LHCN-M2 (cell line): ENCODE results near the gene OLFM1. TPM values are rescaled to one million over a fixed set of nuclear protein-coding genes. Genes with fewer than 3 reads are reported as not detected.

ENCODE experiments used
- DNase-seq: peaks from one replicate; pipeline ENCODE4 v3.0.0-alpha.2; 2012; ENCODE audit warnings: low read depth
- total RNA-seq: library from RNA; depleted of rRNA; stranded (reverse); fragments of >200 nt; gene quantifications from 2 replicates; pipeline ENCODE4 v1.2.3, GENCODE V29; 2014

OLFM1 gene
- total RNA-seq, 1 experiment from 2014 or later = not detected

DNA sequence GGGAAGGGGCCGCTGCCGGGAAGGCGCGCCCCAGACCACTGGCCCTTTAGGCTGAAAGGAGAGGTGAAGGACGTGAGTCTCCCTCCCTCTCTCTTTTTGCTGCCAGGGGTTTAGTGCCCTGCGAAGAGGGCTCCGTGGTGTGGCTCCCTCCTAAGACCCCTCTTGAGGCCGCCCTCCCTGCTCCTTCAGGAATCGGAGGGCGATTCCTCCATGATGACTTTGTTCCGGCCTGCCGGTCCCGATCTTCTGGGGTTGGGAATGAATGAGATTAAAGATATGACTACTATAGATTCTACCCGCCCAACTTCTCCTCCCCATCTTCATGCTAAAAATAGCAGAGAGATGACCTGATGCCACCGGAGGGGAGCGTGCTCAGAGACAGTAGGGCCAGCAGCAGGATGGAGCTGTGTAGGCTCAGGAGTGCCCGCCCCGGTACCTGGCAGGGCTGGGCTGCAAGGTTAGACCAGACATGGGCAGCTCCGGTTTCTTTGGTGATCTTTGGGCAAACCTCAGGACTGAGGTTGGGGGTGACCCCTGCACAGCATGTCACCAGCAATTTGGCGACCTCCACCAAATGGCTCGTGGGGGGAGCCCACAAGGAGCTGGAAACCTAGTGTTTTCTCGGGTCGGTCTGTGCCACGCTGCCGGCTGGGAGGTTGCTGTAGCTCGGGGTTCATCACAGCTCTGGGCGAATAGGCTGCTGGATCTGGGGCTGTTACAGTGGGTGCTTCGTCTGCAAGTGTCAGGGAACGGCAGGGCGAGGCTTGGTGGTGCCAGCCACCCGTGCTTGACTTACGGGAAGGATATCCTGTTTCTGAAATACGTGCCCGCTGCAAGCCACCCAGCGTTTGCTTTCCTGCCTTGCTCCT lies 1.7 kb downstream of the OLFM1 start:
- DNase-seq = no peak

DNA sequence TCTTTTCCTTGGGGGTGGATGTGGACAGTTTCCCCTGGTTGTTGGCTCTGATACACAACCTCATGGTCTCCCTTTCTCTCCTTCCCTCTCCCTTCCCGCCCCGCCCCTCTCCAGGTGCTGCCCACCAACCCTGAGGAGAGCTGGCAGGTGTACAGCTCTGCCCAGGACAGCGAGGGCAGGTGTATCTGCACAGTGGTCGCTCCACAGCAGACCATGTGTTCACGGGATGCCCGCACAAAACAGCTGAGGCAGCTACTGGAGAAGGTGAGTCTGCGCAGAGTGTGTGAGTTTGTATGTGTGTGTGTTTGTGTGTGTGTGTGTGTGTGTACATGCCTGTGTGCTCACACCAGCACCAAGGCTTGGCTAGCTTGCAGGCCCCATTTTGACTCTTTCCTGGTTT lies 2.6 kb downstream of the OLFM1 start:
- no peak for DNase-seq

DNA sequence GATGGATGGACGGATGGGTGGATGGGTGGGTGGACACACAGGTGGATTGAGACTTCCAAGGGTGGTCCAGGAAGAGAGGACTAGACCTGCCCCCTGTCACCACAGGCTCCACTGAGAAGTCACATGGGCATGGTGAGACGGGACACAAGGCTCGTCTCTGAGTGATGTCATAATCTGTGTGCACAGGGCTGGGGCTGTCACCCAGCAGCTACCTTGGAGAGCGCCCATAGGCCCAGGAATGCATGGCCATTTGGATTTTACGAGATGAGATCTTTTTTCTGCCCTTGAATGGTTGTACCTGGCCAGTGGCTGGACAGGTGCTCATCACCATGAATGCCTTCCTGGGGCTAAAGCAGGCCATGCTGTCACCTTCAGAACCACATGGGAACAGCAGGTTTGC lies 3.1 kb downstream of the OLFM1 start:
- no peak for DNase-seq

DNA sequence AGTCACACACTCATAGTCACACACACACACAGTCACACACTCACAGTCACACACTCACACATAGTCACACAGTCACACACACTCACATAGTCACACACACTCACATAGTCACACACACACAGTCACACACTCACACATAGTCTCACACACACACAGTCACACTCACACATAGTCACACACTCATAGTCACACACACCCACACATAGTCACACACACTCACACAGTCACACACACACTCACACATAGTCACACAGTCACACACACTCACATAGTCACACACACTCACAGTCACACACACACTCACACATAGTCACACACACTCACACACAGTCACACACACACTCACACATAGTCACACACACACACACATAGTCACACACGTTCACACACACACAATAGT lies 4.1 kb downstream of the OLFM1 start:
- DNase-seq = no peak

DNA sequence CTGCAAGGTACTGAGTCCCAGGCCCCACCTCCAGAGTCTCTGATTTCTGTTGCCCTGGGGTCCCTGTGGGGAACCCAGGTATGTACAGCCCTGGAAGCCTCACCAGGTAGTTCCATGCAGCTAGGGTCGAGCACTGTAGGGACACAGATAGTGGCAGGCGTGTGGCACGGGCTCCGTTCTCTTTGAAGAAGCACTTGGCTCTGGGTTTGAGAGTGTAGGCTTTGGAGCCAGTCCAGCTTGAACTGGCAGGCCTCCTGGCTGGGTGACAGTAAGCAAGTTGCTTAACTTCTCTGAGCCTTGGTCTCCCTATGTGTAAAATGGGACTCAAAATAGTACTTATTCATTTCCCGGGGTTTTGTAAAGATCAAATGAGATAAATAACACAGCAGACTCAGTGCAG lies 5.6 kb downstream of the OLFM1 start:
- no peak for DNase-seq

DNA sequence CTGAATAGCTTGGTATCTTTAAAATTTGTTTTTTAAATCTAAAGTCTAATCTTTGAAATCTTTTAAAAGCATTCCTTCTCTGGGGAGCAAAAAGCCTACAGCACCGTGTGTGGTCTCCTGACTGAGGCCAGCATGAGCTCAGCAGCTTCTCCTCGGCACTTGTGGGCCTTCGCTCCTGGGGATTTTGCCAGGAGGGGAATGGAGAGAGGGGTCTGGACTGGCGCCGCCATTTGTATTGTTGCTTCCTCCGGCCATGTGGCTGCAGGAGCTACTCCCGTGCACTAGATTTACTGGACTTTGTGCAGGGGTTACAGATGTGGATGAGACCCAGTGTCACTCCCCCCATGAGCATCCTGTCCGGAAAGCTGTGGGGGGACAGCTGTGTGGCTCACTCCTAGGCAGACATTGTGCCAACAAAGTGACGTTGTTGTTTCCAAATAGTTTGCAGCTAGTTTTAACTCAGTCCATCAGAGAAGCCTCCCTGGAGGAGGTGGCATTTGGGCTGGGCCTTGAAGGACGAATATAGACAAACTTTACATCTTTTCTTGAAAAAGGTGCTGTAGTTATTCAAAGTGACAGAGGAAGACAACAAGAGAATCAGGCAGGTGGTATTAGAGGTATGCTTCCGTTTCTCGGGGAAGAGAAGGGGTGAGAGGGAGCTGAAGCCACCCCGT lies 6.6 kb downstream of the OLFM1 start:
- DNase-seq = no peak

DNA sequence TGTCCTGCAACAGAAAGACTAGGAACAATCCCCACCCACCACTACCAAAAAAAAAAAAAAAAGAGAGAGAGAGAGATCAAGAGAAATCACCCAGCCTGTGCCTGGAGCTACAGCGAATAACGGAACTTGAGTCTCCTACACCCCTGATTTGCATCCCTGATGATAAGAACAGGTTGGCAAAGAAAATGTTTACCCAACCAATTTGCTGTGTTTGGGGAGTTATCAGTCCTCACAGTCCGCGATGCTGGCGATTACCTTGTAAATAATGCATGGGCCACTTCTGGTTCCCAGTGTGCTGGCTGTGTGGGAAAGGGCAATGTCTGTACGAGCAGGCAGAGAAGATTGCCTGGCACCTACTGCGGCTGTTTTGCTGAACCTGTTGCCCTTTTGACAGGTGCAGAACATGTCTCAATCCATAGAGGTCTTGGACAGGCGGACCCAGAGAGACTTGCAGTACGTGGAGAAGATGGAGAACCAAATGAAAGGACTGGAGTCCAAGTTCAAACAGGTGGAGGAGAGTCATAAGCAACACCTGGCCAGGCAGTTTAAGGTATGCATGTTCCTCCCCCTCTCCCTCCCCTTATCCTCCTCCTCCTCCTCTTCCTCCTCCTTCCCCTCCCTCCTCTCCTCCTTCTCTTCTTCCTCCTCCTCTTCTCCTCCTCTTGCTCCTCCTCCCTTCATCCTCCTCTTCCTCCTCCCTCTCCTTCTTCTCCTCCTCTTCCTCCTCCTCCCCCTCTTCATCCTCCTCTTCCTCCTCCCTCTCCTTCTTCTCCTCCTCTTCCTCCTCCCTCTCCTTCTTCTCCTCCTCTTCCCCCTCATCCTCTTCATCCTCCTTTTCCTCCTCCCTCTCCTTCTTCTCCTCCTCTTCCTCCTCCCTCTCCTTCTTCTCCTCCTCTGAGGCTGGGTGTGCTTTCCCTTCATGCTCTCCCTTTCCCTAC lies 8.3 kb downstream of the OLFM1 start:
- DNase-seq = no peak

DNA sequence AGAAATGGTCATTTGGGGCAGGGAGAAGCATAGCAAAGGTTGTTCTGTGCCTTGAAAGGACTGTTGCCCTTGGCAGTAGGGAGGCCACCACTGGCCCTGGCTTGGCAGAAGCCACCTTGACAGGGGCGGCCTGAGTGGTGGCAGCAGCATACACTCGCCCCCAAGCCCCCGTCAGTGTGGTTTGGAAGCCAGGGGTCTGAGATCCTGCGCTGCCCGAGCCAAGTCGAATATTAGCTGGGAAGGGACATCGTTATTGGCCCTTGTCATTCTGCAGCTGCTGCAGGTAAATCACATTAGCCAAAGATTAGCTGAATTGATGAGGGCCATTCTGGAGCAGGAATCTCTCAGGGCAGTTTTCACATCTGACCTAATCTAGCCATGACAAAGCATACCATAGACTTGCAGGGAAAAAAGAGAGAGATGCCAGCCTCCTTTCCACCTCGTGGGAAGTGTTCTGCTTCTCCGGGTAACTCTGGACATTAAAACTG lies 9.0 kb downstream of the OLFM1 start:
- DNase-seq = no peak

DNA sequence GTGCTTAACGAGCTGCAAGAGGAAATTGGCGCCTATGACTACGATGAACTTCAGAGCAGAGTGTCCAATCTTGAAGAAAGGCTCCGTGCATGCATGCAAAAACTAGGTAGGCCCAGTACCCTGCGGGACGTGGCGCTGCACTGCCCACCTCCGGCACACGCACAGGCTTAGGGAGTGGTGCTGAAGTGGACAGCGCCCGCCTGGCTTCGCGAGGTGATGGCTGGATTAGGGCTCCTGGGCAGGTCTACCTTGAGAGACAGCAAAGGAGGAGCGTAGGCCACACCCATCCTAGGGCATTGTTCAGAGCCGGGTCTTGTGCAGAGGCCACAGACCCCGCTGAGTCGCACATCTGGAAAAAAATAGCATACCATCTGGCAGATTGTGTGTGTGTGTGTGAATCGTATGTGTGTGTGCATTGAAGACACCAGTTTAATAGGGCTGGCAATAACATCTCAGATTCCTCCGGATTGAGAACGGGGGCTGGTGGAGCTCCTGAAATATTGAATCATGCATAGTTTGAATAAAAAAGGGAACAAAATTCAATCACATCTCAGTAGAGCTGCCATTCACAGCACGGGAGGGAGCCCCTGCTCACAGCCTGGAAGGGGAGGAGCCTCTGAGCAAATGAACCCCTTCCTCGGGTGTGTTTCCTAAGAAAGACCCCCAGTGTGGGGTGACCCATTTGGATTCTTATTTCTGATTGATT lies 11.1 kb downstream of the OLFM1 start:
- no peak for DNase-seq

DNA sequence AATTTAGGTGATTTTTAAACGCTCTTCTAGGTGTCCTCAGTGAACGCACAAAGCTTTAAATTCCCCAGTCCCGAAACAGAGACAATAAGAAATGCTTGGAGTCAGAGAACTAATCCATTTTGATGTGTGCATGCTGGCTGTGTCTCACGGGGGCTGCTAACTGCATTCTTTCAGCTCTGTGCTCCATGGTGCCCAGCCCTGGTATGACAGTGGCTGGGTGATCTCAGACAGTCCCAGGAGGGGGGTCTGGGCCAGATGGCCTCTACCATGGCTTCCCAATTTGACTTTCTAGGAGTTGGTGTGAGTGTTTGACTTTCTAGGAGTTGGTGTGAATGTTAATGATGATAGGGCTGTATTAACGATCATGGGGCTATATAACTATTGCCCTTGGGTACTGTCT lies 12.1 kb downstream of the OLFM1 start:
- DNase-seq = no peak

DNA sequence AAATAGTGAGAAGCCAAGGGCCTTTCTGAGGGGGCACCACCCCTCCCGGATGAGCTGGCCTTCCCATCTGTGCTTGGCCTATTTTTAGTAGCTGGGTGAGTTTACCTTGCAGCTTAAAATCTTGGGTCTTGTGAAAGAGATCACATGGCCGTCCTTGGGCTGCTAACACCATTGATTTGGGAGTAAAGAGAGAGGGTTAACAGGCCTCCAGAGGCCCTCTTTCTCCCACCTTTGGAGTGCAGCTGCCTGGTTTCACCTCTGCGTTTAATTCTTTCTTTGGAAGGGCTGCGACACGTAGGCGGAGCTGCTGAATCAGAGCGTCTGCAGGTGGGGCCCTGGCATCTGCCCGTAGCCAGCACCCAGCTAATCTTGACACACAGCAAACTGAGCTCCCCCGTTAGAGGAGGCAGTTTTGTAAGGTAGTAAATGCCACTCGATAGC lies 12.8 kb downstream of the OLFM1 start:
- DNase-seq = no peak

DNA sequence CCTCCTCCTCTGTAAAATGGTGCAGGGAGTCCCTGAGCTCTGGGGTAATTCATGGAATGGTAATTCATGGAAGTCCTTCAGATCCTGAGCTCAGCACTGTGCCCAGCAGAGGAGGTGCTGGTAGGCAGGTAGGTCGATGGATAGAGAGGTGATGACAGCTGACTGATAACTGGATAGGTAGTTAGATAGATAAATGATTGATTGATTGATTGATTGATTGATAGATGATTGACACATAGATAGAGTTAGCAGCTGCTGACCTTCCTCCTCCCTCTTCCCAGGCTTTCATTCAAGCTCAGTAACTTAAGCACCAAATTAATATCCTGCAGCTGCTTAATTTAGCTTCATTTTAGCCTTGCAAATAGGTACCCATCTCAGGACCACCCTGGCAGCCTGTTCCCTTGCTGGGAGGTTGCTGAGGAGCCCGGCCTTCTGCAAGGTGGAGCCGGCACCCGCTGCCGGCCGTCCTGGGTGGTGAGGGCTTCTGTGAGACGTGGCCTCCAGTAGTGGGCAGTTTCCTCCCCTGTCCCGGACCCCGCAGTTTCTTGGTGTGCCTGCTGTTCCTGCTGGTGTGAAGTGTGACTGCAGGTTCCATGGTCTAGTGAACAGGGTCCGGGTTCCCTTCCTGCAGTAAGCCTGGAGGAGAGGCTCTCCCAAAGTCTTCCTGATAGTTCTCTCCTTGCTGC lies 13.4 kb downstream of the OLFM1 start:
- no peak for DNase-seq

DNA sequence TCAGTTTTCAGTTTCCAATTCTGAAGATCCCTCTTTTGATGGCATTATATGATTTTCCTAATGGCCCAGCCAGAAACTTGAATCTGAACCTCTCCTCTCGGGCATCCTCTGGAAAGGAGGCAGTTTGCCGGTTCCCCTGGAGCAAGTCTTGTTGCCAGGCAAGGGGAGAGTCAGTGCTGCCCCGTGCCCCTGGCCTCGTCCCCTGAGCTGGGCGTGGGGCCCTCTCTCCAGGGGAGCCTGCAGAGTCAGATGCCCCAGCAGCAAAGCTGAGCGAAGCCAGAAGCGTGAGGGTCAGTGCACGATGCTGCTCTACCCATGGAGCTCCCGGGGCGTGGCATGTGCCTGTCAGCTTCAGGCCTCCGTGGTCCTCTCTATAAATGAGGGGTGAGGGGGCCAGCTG lies 14.0 kb downstream of the OLFM1 start:
- DNase-seq = no peak

DNA sequence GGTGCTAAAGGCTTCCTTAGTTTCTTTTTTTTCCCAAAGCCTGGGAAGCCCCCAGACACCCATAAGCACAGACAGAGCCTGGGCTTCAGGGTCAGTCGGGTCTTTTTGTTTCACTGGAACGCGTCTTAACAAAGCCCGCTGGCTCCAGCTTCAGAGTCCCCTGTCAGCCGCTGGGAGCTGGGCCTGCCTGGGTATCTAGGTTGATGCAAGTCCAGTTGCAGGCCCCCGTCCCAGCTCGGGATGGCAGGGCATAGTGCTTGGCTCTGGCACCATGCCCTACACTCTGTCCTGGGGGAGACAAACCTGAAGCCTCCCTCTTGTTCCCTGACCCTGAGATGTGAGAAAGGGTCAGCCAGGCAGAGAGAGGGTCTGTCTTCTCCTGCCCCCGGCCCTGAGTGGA lies 14.5 kb downstream of the OLFM1 start:
- DNase-seq = no peak

DNA sequence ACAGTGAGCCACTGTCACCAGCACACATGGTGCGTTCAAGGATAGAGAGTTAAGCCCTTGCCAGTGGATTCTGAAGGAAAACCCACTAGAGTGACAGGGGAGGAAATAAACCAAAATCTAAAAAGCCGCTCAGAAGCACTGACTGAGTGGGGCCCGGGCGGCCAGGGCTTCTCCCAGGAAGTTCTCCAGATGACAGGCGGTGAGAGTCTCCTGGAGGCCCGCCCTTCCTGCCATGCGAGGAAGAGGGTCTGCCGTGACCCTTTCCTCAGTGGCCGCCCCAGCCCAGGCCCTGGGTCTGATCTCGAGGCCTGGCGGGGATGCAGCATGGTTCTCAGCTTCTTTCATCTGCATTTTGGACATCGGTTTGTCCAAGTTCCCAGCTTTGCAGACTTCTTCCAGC lies 14.9 kb downstream of the OLFM1 start:
- no peak for DNase-seq

DNA sequence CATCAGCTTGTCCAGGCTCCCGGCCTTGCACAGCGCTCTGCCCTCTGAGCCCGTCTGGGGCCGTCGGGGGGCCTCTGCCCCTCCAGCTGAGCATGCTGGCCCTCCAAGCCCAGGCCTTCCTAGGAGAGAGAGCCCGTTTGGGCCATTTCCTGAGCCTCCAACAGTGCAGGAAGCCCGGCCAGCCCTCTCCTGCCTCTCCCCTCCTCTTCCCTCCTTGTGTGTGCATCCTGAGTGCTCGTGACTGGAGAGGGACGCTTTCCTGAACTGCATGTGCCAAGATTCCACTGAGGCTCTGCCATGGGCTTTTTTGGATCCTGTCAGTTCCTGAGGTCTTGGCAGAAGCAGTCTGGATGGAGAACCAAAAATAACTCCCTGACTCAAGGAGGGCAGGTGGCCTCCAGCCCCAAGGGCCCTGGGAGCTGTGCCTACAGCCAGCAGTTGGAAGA lies 15.6 kb downstream of the OLFM1 start:
- no peak for DNase-seq

DNA sequence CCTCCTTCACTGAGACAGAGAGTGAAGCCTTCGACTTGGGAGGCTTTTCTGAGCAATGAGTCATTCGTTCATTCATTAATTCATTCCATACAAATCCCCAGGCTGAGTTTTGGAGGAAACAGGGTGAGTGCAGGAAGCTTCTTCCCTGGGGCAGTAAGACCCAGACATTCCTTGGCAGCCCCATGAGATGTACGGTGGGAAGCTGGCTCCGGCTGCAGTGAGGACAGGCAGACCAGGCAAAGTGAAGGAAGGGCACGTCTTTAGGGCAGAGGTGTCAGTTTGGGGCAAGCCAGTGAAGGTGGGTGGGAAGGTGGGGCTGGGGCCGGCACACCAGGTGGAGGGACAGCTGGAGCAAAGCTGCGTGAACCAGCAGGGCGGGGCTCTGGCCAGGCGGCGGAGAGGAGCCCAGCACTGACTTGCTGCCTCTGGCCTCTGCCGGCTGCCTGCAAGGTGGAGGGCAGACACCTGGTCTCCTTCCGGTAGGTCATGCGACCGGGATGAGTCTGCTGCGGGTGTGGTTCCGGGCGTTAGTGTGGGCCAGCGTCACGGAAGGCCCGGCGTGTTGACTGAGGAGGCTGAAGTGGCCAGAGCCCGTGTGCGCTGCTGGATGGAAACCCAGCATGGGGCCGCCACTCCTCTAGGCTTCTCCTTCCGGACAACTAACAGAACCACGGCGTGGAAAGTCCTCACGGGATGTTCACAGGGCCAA lies 16.6 kb downstream of the OLFM1 start:
- no peak for DNase-seq

DNA sequence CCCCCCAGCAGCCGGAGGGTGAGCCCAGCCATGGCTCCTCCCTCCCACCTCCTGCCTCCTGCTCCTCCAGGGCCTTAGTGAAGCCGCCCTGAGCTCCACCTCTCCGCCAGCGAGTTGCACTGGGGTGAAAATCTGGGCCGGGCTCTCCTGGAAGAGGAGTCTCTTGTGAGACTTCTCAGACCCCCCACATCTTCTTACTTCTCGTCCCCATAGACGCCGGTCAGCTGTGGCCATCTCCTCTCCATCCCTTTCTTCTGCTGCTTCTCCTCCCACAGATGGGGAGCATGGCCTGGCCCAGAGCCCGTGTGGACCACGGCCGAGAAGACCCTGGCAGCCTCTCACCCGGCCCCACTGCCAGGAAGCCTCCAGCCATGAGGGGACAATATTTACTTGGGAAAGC lies 17.3 kb downstream of the OLFM1 start:
- no peak for DNase-seq

DNA sequence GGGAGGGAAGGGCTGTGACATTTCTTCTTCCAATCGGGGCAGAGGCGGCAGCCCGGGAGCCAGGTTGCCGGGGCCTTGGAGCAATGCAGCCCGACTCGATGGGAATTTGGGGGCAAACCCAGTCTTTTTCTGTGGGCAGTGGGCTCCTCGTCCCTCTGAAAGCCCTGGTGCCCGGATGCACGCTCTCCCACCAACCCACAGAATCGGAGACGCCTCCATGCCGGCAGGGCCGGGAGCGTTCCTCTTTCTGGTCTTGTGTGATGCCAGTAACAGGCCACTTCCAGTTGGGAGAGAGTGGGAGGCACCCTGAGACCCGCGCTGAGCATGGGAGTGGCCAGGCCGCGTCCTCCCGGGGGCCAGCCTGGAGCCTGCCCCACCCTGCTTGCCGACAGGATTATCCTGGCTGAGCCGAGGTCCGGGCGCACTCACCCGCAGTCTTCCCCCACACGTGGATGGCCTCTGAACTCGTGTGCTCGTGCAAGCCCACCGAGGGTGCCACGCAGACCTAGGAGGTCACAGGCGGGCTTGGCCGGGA lies 17.8 kb downstream of the OLFM1 start:
- no peak for DNase-seq
